ENCODE measurements around the gene RASSF9. TPM values are rescaled to one million over a fixed set of nuclear protein-coding genes. Genes with fewer than 3 reads are reported as not detected.

Gene RASSF9
- total RNA-seq, 4 donors from 2014 or later = 0.46 to 1.3 (median 0.90) TPM

- no peak overlapping the region for H3K27ac ChIP-seq
- in situ Hi-C loops (cut with MboI; ENCODE audit: low sequenced_read_pairs in 4 of 4) = no loop called here
- ATAC-seq (no peak), DNase-seq (no peak)
- no peaks in the 10 kb centered on the region for H3K4me1 ChIP-seq
- intact Hi-C loops (cut with DNase I; ENCODE audit: low total_unique reads) = no loop called here
- H3K27me3 ChIP-seq = no peaks in the 10 kb centered on the region
- no peaks in the 10 kb centered on the region for H3K36me3 ChIP-seq
- TF ChIP-seq POLR2A (IDR thresholded peaks at IDR 0.05) (no peak), CTCF (IDR thresholded peaks at IDR 0.05 in 4 of 5, conservative IDR thresholded peaks at IDR 0.05 in 1 of 5) (no peak)
- H3K4me3 ChIP-seq = no peak overlapping the region
- no peaks in the 10 kb centered on the region for H3K9me3 ChIP-seq
Measured at GRCh38 chr12:85765453-85765869, 70.7 kb downstream of the RASSF9 start.

GRCh38 chr12:85759623-85760022, 76.6 kb downstream of the RASSF9 start:
- in situ Hi-C loops (cut with MboI; ENCODE audit: low sequenced_read_pairs in 4 of 4) (no loop called here), intact Hi-C loops (cut with DNase I; ENCODE audit: low total_unique reads) (no loop called here)
- no peaks in the 10 kb centered on the region for H3K27me3 ChIP-seq
- no peak for DNase-seq
- no peaks in the 10 kb centered on the region for H3K36me3 ChIP-seq
- no peaks in the 10 kb centered on the region for H3K4me1 ChIP-seq
- no peak overlapping the region for H3K27ac ChIP-seq
- no peak for TF ChIP-seq CTCF (IDR thresholded peaks at IDR 0.05 in 4 of 5, conservative IDR thresholded peaks at IDR 0.05 in 1 of 5)
- TF ChIP-seq POLR2A (IDR thresholded peaks at IDR 0.05) = no peak
- no peak for ATAC-seq
- H3K4me3 ChIP-seq = no peak overlapping the region
- H3K9me3 ChIP-seq = no peaks in the 10 kb centered on the region

DNA sequence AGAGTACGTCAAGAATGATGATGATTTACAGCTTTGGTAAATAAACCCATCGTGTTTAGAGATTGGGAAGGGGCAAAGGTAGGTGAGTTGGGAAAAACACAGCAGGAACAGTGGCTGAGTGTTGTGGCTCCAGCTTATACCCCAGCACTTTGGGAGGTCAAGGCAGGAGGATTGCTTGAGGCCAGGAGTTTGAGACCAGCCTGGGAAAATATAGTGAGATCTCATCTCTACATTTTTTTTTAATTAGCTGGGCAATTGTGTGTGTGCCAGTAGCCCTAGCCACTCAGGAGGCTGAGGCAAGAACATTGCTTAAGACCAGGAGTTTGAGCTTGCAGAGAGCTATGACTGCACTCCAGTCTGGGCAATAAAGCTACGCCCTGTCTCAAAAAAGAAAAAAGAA, 77.1 kb downstream of the RASSF9 start:
- Histone ChIP-seq H3K27me3 (no peaks in the 10 kb centered on the region), H3K36me3 (no peaks in the 10 kb centered on the region), H3K4me3 (no peak overlapping the region), H3K9me3 (no peaks in the 10 kb centered on the region), H3K4me1 (no peaks in the 10 kb centered on the region), H3K27ac (no peak overlapping the region)
- intact Hi-C loops (cut with DNase I; ENCODE audit: low total_unique reads) (no loop called here), in situ Hi-C loops (cut with MboI; ENCODE audit: low sequenced_read_pairs in 4 of 4) (no loop called here)
- TF ChIP-seq CTCF (IDR thresholded peaks at IDR 0.05 in 4 of 5, conservative IDR thresholded peaks at IDR 0.05 in 1 of 5) = no peak
- TF ChIP-seq POLR2A (IDR thresholded peaks at IDR 0.05) = no peak
- DNase-seq (no peak), ATAC-seq (no peak)

DNA sequence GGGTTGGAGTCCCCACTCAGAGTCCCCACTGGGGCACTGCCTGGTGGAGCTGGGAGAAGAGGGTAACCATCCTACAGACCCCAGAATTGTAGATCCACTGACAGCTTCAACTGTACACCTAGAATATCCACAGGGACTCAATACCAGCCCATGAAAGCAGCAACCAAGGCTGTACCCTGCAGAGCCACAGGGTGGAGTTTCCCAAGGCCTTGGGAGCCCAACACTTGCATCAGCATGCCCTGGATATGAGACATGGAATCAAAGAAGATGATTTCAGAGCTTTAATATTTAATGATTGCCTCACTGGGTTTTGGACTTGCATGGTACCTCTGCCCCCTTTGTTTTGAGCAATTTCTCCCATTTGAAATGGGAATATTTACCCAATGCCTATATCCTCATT, 80.4 kb downstream of the RASSF9 start:
- in situ Hi-C loops (cut with MboI; ENCODE audit: low sequenced_read_pairs in 4 of 4) = no loop called here
- no peak for ATAC-seq
- no peak overlapping the region for H3K27ac ChIP-seq
- H3K9me3 ChIP-seq = no peaks in the 10 kb centered on the region
- intact Hi-C loops (cut with DNase I; ENCODE audit: low total_unique reads) = no loop called here
- H3K27me3 ChIP-seq = no peaks in the 10 kb centered on the region
- no peaks in the 10 kb centered on the region for H3K4me1 ChIP-seq
- TF ChIP-seq CTCF (IDR thresholded peaks at IDR 0.05 in 4 of 5, conservative IDR thresholded peaks at IDR 0.05 in 1 of 5) (no peak), POLR2A (IDR thresholded peaks at IDR 0.05) (no peak)
- no peaks in the 10 kb centered on the region for H3K36me3 ChIP-seq
- no peak for DNase-seq
- H3K4me3 ChIP-seq = no peak overlapping the region

Other genes starting within 250 kb of the RASSF9 start
- gene NTS, start 37.9 kb upstream of the RASSF9 start, total RNA-seq = not detected